GM21526 (cell line): ENCODE measurements around the gene OPCML.

Experiments
- ATAC-seq: cut with Tn5 transposase; IDR thresholded peaks from one replicate; pipeline ENCODE4 v1.9.1; 2021; ENCODE audit warnings: moderate library complexity; ENCODE audit not compliant: unreplicated experiment, low FRiP score

Gene OPCML

GRCh38 chr11:132840191-132840590 lies 692.1 kb downstream of the OPCML start:
- ATAC-seq: no peak

GRCh38 chr11:132839236-132839945 lies 692.9 kb downstream of the OPCML start:
- no peak for ATAC-seq

GRCh38 chr11:132838627-132839026 lies 693.7 kb downstream of the OPCML start:
- no peak for ATAC-seq

- ATAC-seq: no peak
Measured at GRCh38 chr11:132831272-132831671, 701.0 kb downstream of the OPCML start.

GRCh38 chr11:132824642-132825041 lies 707.7 kb downstream of the OPCML start:
- no peak for ATAC-seq

- ATAC-seq: no peak
Measured at GRCh38 chr11:132822276-132822675, 710.0 kb downstream of the OPCML start.

GRCh38 chr11:132821499-132821898 lies 710.8 kb downstream of the OPCML start:
- no peak for ATAC-seq

GRCh38 chr11:132821014-132821413 lies 711.3 kb downstream of the OPCML start:
- no peak for ATAC-seq

- no peak for ATAC-seq
Measured at GRCh38 chr11:132818951-132819350, 713.4 kb downstream of the OPCML start.

- ATAC-seq: no peak
Measured at GRCh38 chr11:132817387-132817786, 714.9 kb downstream of the OPCML start.

GRCh38 chr11:132814410-132814809 lies 717.9 kb downstream of the OPCML start:
- no peak for ATAC-seq

- ATAC-seq: no peak
Measured at GRCh38 chr11:132811649-132812048, 720.7 kb downstream of the OPCML start.

GRCh38 chr11:132809070-132809469 lies 723.2 kb downstream of the OPCML start:
- no peak for ATAC-seq

GRCh38 chr11:132804258-132804657 lies 728.0 kb downstream of the OPCML start:
- ATAC-seq: no peak

GRCh38 chr11:132803436-132803835 lies 728.9 kb downstream of the OPCML start:
- ATAC-seq: no peak

GRCh38 chr11:132802947-132803346 lies 729.4 kb downstream of the OPCML start:
- ATAC-seq: no peak

- ATAC-seq: no peak
Measured at GRCh38 chr11:132793831-132794230, 738.5 kb downstream of the OPCML start.

- ATAC-seq: no peak
Measured at GRCh38 chr11:132792341-132793140, 739.8 kb downstream of the OPCML start.

GRCh38 chr11:132790971-132791370 lies 741.3 kb downstream of the OPCML start:
- no peak for ATAC-seq

- no peak for ATAC-seq
Measured at GRCh38 chr11:132790466-132790865, 741.8 kb downstream of the OPCML start.

- ATAC-seq: no peak
Measured at GRCh38 chr11:132788816-132789325, 743.4 kb downstream of the OPCML start.

- ATAC-seq: no peak
Measured at GRCh38 chr11:132785878-132786277, 746.4 kb downstream of the OPCML start.
